ENCODE measurements around the gene TCF12. TPM values are rescaled to one million over a fixed set of nuclear protein-coding genes. Genes with fewer than 3 reads are reported as not detected.

Gene TCF12
- total RNA-seq, 1 donor from 2014 or later, result 149 TPM

GRCh38 chr15:57221134-57221533, 302.7 kb downstream of the TCF12 start:
- Histone ChIP-seq H3K4me3 (peak overlapping the region; percentile 41), H3K9ac (no peak overlapping the region), H3K79me2 (ENCODE audit: low read depth) (peaks cover 89% of the 10 kb centered on the region), H3F3A (ENCODE audit: low read depth) (peaks cover 19% of the 10 kb centered on the region), H3K4me1 (peaks cover 40% of the 10 kb centered on the region), H3K9me3 (ENCODE audit: low read depth) (no peaks in the 10 kb centered on the region), H2AFZ (replicated peaks) (no peak overlapping the region), H3K27ac (peak overlapping the region; percentile 34), H3K4me2 (peak overlapping the region; percentile 65), H3K36me3 (no peaks in the 10 kb centered on the region), H3K27me3 (no peaks in the 10 kb centered on the region), H4K20me1 (ENCODE audit: low read depth) (peaks cover 17% of the 10 kb centered on the region)
- Mint-ChIP-seq H3K9me3 (no peaks in the 10 kb centered on the region), H3K4me1 (peaks cover 61% of the 10 kb centered on the region), H3K27me3 (ENCODE audit: insufficient read depth, low read depth) (no peaks in the 10 kb centered on the region), H3K4me3 (peak overlapping the region; percentile 92), H3K36me3 (no peaks in the 10 kb centered on the region), H3K27ac (peak overlapping the region; percentile 50)
- DNase-seq (ENCODE audit: low spot score), result no peak
- no peak for TF ChIP-seq EZH2 (IDR thresholded peaks at IDR 0.05)
- TF ChIP-seq, protein P1, sequence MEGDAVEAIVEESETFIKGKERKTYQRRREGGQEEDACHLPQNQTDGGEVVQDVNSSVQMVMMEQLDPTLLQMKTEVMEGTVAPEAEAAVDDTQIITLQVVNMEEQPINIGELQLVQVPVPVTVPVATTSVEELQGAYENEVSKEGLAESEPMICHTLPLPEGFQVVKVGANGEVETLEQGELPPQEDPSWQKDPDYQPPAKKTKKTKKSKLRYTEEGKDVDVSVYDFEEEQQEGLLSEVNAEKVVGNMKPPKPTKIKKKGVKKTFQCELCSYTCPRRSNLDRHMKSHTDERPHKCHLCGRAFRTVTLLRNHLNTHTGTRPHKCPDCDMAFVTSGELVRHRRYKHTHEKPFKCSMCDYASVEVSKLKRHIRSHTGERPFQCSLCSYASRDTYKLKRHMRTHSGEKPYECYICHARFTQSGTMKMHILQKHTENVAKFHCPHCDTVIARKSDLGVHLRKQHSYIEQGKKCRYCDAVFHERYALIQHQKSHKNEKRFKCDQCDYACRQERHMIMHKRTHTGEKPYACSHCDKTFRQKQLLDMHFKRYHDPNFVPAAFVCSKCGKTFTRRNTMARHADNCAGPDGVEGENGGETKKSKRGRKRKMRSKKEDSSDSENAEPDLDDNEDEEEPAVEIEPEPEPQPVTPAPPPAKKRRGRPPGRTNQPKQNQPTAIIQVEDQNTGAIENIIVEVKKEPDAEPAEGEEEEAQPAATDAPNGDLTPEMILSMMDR (IDR thresholded peaks at IDR 0.05), result no peak
- no peak for TF ChIP-seq EZH2phosphoT487 (IDR thresholded peaks at IDR 0.05)

DNA sequence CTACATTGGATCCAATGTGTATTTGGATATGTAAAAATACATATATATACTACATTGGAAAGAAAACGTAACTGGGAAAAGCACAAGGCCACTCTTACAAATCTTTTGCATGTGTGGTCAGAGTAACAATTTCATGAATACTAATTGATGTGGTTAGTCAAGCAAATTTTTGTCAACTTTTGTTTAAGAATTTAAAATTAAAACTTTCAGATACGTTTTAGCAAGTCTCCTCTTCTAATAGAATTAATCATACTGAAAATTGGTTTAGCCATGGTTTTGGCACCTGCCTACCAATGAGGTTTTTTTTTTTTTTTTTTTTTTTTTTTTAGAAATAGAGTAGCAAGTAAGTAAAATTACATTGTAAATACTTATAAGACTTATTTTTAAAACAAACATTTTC, 304.9 kb downstream of the TCF12 start:
- no peak overlapping the region for H3K27ac ChIP-seq
- DNase-seq (ENCODE audit: low spot score), result no peak
- no peak for TF ChIP-seq EZH2phosphoT487 (IDR thresholded peaks at IDR 0.05)
- TF ChIP-seq, protein P1 (IDR thresholded peaks at IDR 0.05), result no peak
- no peak for TF ChIP-seq EZH2 (IDR thresholded peaks at IDR 0.05)
- H3K9ac ChIP-seq, result no peak overlapping the region
- H3K9me3 Mint-ChIP-seq, result no peaks in the 10 kb centered on the region
- peaks cover 13% of the 10 kb centered on the region for H3F3A ChIP-seq (ENCODE audit: low read depth)
- no peak overlapping the region for H3K27ac Mint-ChIP-seq
- H3K4me1 ChIP-seq, result peaks cover 38% of the 10 kb centered on the region
- peaks cover 65% of the 10 kb centered on the region for H3K4me1 Mint-ChIP-seq
- no peaks in the 10 kb centered on the region for H3K27me3 Mint-ChIP-seq (ENCODE audit: insufficient read depth, low read depth)
- H3K36me3 Mint-ChIP-seq, result no peaks in the 10 kb centered on the region
- H3K4me2 ChIP-seq, result no peak overlapping the region
- H3K36me3 ChIP-seq, result no peaks in the 10 kb centered on the region
- H3K79me2 ChIP-seq (ENCODE audit: low read depth), result peaks cover 86% of the 10 kb centered on the region
- H2AFZ ChIP-seq (replicated peaks), result no peak overlapping the region
- no peaks in the 10 kb centered on the region for H3K9me3 ChIP-seq (ENCODE audit: low read depth)
- H3K27me3 ChIP-seq, result no peaks in the 10 kb centered on the region
- H3K4me3 ChIP-seq, result no peak overlapping the region
- peaks cover 19% of the 10 kb centered on the region for H4K20me1 ChIP-seq (ENCODE audit: low read depth)
- peak overlapping the region; percentile 84 for H3K4me3 Mint-ChIP-seq

DNA sequence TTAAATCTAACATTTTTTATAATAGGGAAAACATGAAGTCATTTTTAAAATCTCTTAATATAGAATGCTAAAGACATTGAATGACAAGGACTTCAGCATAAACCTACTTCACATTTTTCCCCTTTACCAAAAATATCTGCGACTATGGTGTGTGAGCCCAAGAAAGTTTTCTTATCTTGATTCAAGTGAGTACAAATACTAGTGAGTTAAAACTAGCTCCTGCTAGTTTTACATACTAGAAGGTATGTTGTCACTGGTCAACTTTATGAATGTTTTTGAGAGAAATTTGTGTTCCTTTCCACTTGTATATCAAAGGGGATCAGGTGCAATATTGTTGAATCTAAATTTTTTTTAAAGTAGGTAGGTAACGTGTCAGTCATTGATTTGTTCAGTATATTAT, 305.4 kb downstream of the TCF12 start:
- H3K9me3 Mint-ChIP-seq, result no peaks in the 10 kb centered on the region
- Histone ChIP-seq H3K4me2 (no peak overlapping the region), H3K4me1 (peaks cover 37% of the 10 kb centered on the region), H3K79me2 (ENCODE audit: low read depth) (peaks cover 86% of the 10 kb centered on the region), H3K9ac (no peak overlapping the region), H2AFZ (replicated peaks) (no peak overlapping the region), H3K9me3 (ENCODE audit: low read depth) (no peaks in the 10 kb centered on the region), H3K27me3 (no peaks in the 10 kb centered on the region), H3K27ac (peak overlapping the region; percentile 2), H4K20me1 (ENCODE audit: low read depth) (peaks cover 24% of the 10 kb centered on the region), H3F3A (ENCODE audit: low read depth) (peaks cover 10% of the 10 kb centered on the region), H3K4me3 (no peak overlapping the region), H3K36me3 (no peaks in the 10 kb centered on the region)
- H3K4me1 Mint-ChIP-seq, result peaks cover 63% of the 10 kb centered on the region
- no peak for DNase-seq (ENCODE audit: low spot score)
- no peaks in the 10 kb centered on the region for H3K36me3 Mint-ChIP-seq
- TF ChIP-seq, protein P1 (IDR thresholded peaks at IDR 0.05), result no peak
- TF ChIP-seq EZH2phosphoT487 (IDR thresholded peaks at IDR 0.05) (no peak), EZH2 (IDR thresholded peaks at IDR 0.05) (no peak)
- H3K27ac Mint-ChIP-seq, result no peak overlapping the region
- H3K4me3 Mint-ChIP-seq, result peak overlapping the region; percentile 33
- no peaks in the 10 kb centered on the region for H3K27me3 Mint-ChIP-seq (ENCODE audit: insufficient read depth, low read depth)
